Activated effector memory CD4-positive, alpha-beta T cell treated with Interleukin-2 at 50 U/mL for 16 hours (primary cell): ENCODE data around the gene ARHGAP10.
"Not testable (repeated sequence)": the region's sequence is repeated elsewhere in the genome, so short reads cannot be mapped to it uniquely, and the experiment has no call there.

Experiments
- DNase-seq: peaks from one replicate; pipeline ENCODE4 v3.0.0-alpha.2; 2020

Gene ARHGAP10

DNA sequence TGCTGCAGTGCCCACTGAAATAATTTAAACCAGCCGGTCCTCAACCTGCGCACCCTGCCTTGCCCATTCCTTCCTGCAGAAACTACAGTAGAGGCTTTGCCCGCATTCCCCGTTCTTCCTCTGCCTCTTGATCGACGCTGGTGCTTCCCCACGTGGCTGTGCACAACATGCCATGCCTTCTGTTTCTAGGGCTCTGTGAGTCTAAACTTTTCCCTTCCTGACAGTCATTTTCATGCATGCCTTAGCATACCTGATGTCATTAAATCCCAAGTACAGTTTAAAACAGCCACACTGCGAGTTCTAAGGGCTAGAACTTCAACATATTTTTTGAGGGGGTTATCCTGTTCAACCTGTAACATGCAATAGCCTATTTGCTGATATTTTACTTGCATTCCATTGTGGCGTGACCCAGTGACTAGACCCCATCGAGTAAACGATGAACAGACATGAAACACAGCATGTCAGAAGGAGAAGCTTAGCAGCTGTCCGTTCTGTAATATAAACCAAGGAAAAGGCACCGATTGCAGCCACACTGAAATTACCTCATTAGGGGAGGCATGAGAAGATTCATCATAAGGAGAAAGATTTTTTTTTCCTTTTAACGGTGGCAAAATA lies 232.5 kb downstream of the ARHGAP10 start:
- DNase-seq = no peak

GRCh38 chr4:147965056-147965455 lies 233.2 kb downstream of the ARHGAP10 start:
- no peak for DNase-seq

GRCh38 chr4:147965873-147966272 lies 234.0 kb downstream of the ARHGAP10 start:
- no peak for DNase-seq

- no peak for DNase-seq
Observed at GRCh38 chr4:147968641-147969040, 236.8 kb downstream of the ARHGAP10 start.

DNA sequence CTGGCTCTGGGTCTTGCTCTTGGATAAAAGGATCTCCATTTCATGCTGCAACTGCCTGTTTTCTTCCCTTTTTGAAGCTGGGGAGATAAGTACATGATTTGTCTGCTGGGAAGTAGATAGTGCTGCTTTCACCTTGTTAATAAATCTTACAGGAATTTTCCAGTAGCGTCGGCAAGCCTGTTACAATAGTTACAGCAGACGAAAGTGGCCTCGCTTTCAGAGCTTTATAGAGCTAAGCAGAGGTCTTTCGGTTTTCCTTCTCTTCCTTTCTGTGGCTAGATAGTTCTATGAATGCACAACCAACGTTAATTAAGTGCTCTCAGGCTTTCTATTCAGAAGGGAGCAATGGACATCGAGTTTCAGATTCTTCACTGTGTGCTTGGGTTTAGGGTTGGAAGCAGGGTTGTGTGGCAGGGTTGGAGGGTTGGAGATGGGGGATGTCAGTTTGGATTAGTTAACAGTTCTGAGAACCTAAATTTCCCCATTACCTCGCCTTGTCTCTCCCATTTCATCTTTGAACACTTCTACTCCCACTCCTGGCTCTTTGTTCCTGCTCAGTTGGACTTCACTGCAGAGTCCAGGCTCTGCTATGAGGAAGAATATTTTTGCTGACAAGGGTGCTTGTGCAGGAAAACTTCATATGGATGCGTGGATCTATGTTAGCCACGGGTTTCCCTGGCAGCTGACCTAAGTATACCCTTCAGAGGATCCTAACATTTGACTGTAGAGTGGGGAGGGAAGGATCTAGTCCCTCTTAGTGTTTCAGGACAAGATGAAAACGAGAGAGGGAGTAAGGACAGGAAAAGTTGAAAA lies 237.9 kb downstream of the ARHGAP10 start:
- no peak for DNase-seq

- DNase-seq = no peak
Observed at GRCh38 chr4:147971116-147971515, 239.2 kb downstream of the ARHGAP10 start.

- DNase-seq = no peak
Observed at GRCh38 chr4:147975325-147975724, 243.4 kb downstream of the ARHGAP10 start.

DNA sequence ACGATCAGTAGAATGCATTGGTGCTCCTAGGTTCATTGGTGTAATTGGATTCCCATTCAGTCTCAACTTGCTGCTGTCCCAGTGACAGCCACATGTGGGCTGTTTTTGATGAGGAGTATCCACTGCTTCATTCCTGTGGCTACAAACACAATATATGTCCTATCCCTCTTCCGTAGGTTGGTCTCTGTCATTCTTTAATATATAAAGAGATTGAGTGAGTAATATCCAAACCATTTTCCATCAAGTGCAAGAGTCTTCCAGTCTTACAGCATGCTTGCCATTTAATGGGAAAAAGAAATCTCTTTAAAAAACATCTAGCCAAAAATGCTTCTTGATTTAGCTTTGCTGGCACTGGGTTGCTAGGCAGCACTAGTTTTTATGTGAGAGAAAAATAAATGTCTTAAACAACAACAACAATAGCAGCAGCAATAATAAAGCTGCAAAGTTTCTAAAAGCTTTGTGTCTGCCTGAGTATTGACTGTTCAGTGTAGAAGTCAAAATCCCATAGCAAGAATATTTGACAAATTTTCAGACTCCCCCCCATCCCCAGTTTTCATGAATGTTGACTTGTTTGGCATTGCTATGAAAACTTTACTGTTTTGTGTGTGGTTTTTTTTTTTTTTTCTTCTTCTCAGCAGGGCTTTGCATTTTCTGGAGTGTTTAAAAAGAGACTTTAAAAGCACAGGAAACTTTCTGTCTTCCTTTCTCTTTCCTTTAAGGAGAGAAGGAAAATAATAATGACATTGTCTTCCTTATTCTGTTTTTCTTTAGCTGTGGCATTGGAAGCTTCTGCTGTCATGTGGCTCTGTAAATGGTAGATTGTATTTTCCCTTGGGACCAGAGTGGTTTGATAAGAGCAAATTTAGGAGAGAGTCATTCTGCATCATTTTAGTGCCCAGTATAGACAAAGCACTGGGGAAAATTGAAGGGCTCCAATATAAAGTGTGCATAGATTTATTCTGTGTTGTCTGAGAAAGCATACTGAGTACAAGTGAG lies 244.3 kb downstream of the ARHGAP10 start:
- no peak for DNase-seq

GRCh38 chr4:147980586-147980985 lies 248.7 kb downstream of the ARHGAP10 start:
- no peak for DNase-seq

DNA sequence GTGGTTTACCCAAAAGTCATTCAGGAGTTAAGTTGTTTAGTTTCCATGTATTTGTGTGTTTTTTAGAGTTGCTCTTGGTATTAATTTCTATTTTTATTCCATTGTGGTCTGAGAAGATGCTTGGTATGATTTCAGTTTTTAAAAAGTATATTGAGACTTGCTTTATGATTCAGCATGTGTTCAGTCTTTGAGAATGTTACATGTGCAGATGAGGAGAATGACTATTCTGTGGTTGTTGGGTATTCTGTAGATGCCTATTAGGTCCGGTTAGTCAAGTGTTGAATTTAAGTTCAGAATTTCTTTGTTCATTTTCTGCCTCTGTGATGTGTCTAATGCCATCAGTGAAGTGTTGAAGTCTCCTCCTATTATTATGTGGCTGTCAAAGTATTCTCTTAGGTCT lies 249.4 kb downstream of the ARHGAP10 start:
- no peak for DNase-seq

DNA sequence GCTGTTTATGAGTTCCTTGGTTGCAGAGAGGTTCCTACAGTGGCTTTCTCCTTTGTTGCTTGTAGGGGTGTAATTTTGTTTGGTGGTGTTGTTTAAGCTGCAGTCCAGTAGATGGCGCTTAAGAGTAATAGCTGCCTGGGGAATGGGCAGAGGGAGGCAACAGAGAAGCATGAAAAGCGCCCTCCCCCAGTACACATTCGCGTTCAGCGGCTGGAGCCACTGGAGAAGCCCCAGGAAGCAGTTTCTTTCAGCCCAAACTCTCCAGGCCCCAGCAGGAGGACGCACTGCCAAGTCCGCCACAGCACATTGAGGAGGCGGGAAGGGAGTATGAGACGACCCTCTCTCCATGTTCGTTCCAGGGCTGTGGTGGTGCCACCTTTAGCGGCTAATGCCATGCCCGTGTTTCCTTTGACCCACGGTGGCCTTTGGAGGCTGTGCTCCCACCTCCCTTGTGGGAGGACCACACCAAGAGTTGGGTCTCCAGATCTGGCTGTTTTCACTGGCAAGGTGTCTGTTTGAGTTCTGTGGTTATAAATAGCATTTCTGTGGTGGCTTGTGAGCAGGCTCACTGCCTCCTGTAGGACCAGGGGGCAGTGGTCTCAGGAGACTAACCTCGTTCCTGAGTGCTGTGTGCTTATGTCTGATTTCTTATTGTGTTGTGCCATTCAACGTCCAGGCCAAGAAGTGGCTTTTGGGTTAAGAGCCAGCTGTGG lies 252.3 kb downstream of the ARHGAP10 start:
- DNase-seq = no peak

GRCh38 chr4:147984778-147985138 lies 252.9 kb downstream of the ARHGAP10 start:
- DNase-seq = no peak

- no peak for DNase-seq
Observed at GRCh38 chr4:147985376-147985775, 253.5 kb downstream of the ARHGAP10 start.

DNA sequence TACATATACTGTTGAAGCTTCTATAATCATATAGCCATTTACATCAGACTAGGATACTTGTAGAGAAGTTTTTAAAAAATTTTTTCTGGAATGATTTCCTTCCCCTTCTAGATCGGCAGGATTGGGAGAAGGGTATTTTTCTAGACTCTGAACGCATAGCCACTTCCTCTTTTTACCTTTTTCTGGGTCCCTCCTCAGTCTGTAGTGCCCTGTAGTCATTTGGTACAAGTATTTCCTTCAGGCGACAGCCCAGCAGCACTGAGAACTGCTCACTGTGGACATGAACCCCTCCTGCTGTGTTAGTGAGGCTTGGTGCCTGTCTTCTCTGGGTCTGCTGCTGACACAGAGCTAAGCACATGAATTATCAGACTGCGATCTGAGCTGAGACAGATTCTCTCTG lies 255.4 kb downstream of the ARHGAP10 start:
- DNase-seq = no peak

GRCh38 chr4:147991543-147992283 lies 259.8 kb downstream of the ARHGAP10 start:
- no peak for DNase-seq

DNA sequence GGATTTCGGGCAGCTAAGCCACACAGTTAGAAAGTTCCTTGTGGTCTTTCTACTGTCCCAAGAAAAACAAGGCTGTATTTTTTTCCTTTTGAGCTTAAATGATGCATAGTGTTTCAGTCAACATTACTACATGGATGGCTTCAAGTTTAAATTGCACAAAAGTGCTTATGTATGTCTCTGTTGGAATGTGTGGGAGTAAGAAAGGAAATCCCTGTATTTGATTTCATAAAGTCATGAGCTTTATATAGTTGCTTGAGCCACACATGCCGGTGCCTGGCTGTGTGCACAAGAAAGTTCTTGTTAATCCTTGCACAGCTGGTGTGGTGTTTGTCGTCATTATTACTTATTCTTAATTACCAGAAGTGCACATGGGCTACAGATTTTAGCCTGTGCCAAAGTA lies 262.2 kb downstream of the ARHGAP10 start:
- DNase-seq = no peak

DNA sequence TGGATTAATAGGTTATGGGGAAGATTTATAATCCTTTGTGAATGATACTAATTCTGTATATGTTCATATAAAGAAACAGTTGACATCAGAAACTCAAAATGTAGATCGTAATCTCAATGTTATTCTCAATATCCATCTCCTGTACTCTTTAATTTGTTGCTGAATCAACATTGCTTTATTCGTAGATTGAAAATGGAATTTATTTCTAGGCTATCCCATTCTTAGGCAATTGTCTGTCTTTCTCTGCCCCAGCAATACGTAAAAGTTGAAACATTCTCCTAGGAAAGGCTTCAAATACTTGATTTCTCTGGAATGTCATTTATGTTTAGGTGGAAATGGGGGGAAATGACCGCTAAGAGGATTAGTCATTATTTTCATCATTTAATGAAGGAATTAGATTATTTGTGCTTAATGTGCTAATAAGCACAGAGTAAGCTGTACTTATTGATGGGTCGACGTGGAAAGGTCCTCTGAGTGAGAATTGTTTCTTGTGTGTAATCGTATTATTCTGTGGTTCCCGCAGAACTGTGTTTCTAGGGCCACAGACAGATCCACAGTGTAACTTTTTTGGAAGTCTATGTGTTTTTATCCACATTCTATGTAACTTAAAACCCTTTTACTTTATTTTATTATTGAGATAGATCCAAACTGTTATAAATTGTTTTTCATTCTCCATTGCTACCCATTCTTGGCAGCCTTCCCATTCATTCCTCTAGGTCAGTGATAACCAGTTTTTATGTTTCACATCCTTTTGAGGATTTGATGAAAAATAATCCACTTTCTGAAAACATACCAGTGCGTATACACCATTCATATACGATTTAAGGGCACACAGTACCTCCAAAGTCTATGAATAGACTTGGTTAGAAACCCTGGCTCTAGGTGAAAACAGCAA lies 262.9 kb downstream of the ARHGAP10 start:
- DNase-seq = no peak

DNA sequence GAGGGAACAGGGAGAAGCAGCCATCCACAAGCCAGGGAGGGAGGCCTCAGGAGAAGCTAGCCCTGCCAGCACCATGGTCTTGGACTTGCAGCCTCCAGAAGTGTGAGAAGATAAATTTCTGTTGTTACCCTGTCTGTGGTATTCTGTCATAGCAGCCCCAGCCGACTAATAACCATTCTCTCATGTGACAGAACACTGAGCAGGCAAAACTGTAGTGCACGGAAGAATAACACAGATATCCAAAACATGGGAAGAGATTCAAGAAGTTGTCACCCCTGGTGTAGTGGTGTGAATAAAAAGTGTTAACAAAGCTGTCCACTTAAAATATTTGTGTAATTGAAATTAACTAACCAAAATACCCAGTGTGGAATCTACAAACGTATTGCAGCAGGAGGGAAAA lies 265.0 kb downstream of the ARHGAP10 start:
- DNase-seq = no peak

- not testable (repeated sequence) for DNase-seq
Observed at GRCh38 chr4:148000038-148000437, 268.1 kb downstream of the ARHGAP10 start.

DNA sequence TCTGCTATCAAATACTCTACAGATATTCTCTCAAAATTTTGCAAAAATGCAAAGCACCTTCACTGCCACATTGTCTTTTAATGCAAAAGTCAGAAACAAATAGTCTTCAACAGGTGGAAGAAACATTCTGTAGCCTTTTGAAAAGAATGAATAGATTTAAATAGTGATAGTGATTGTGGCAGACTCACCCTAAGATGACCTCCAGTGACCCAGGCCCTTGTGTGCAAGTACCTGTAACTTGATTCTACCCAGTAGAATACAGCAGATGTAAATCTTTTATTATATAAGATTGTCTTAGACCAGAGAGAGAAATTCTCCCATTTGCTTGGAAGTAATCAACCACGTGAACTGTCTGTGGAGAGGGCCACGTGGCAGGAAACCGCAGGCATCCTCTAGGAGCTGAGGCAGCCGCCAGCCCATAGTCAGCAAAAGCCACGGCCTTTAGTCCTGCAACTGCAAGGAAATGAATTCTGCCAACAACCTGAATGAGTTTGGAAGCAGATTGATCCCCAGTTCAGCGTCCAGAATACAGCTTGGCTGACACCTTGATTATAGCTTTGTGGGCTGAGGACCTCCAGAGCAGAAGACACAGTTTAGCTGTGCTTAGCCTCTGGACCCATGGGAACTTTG lies 272.5 kb downstream of the ARHGAP10 start:
- DNase-seq = no peak
